ENCODE results near the gene GZMB.
"Not testable (repeated sequence)": the region's sequence is repeated elsewhere in the genome, so short reads cannot be mapped to it uniquely, and the experiment has no call there.

The GZMB gene

DNA sequence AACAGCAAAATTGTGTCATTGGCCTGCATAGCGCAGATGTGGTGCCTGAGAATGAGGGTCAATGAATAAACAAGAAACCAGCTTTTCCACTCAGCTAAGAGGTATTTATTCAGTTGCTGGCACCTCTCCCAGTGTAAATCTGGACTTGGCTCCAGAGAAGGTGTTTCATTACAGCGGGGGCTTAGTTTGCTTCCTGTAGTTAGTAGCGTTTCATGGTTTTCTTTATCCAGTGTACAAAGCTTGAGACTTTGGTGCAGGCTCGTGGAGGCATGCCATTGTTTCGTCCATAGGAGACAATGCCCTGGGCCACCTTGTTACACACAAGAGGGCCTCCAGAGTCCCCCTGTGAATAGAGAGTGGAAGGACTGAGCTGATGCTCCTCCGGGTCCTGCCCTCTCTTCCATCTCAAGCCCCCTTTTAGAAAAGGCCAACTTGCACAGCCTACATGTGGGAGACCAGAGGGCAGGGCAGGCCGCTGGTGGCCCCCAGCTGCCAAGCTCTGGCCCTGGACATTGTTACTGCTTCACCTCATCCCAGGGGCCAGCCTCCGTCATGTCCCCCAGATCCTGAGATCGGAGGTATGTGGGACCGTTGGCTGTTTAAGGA lies 3.0 kb downstream of the GZMB start:
- DNase-seq, result no peak

DNA sequence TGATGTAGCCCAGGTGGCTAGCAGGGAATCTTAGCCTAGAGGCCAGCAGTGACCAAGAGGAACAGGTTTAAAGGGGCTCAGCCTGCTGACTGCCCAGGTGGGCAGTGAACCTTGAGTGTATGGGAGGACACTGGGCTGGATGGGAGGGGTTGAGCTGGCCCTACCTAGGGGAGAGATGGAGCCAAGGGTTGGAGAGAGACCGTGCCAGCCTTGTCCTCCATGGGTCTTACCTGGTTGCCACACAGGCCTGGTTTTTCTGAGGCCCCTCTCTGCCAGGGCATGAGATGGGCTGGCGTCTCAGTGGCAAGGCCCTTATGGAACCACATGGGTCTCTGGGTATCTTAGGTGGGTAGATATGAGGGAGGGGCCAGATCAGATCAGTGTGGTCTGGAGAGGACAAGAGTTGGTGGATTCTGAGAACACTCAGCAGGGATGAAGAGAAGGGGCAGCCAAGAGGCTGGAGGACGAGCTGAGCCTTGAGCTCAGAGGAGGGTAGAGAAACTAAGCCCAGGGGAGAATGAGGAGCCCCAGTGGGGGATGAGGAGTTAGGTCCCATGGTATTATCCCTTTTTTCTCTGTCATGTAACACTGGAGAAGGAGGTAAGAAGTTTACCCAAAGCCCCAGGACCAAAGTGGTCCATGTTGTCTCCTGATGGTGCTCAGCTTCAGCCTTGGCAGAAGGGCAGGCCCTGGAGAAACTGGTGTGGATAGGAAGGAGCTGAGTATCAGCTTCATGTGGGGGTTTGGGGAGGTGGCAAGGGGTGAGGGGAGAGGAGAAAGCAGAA lies 3.7 kb downstream of the GZMB start:
- DNase-seq, result no peak

DNA sequence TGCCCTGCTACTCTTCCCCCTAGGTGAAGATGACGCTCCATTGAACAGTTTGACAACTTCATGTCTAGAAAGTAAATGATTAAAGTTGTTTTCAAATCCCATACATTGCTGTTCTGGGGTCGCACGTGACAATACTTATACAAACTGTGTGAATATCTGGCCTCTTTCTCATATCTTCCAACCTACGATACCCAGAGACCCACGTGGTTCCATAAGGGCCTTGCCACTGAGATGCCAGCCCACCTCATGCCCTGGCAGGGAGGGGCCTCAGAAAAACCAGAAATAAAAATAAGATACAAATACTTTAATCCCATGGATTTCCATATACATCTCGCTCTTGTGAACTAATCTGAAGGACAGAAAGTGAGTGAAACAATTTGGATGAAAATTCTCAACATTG lies 4.5 kb downstream of the GZMB start:
- no peak for DNase-seq

DNA sequence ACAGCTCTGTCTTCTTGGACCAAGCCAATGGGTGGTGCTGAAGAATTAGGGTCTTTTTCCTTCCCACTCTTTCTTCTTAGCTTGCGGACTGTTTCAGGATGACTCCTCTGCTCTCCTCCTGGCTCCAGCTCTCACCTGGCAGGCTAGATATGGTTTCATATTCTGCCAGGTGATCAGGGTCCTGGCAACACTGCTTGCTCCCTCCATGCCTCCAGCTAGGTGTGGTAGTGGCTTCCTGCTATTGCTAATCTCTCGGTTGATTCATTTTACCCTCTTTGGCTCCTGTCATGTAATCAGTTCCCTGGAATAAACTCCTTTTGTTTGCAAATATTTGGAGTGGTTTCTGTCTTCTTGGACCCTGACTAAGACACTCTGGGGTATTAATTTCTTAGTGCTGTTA lies 20.2 kb downstream of the GZMB start:
- DNase-seq, result no peak

DNA sequence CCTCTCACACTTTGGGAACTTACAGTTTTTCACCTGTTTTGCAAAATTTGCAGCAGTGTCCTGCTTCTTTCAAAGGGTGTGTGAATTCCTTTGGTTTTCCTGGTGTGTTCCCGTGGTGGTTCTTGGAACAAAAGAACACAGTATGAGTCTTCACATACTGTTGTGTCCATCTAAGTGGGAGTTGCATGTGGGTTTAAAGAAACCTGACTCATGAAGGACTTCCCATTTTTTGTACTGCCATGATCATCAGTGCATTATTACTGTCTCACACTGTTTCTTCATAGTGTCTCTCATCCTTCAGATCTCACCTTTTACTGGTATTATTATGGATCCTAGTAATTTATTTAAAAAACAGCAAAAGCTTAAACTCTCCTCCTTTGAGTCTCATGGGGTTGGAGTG lies 20.7 kb downstream of the GZMB start:
- no peak for DNase-seq

DNA sequence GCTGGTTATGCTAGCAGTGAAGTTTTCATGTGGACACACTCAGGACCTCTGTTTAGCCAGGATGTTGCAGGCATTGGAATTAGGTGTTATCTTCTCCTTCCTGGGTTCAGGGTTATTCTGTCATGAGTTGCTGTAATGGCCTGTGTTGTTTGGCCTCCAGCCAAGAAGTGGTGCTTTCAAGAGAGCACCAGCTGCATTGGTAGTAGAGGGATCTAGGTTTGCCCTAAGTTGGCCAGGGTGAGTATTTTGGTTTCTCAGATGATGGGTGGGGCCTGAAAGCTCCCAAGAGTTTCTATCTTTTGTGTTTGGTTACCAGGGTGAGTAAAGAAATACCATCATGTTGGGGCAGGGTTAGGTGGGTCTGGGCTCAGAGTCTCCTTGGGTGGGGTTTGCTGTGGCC lies 21.8 kb downstream of the GZMB start:
- no peak for DNase-seq

DNA sequence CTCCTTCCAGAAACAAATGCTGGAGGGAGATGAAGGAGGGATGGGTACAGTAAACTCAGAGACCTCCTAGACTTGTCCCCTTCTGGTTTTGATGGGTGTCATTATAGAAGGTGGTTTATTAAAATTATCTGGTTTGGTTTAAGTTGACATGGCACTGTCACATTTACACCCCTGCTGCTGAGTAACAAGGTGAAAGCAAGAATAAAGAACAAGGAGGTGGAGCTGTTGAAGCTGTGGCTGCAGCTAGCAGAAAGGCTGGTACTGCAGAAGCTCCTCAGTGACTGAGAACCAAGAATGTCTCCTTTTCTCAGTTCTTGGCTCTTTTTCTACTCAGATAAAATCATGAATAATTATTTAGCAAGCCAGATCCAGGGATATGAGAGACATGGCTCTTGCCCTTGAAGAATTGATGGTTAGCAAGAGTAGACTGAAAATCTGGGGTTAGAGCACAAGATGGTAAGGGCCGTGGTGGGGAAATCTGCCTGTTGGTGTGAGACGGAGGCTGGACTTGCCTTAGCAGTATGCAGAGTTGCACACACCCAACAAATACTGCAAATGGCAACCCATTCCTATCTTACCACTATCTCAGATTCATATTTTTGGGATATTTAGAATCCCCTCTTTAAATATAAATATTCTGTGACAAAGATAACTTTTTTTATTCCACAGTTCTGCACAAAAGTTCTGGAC lies 24.2 kb downstream of the GZMB start, which contains the start of gene GZMH:
Gene GZMH (minus strand): TSS at position 31 of the 690 bp plus-strand sequence. CDS start 72 bp downstream, outside the sequence.
- no peak for DNase-seq

DNA sequence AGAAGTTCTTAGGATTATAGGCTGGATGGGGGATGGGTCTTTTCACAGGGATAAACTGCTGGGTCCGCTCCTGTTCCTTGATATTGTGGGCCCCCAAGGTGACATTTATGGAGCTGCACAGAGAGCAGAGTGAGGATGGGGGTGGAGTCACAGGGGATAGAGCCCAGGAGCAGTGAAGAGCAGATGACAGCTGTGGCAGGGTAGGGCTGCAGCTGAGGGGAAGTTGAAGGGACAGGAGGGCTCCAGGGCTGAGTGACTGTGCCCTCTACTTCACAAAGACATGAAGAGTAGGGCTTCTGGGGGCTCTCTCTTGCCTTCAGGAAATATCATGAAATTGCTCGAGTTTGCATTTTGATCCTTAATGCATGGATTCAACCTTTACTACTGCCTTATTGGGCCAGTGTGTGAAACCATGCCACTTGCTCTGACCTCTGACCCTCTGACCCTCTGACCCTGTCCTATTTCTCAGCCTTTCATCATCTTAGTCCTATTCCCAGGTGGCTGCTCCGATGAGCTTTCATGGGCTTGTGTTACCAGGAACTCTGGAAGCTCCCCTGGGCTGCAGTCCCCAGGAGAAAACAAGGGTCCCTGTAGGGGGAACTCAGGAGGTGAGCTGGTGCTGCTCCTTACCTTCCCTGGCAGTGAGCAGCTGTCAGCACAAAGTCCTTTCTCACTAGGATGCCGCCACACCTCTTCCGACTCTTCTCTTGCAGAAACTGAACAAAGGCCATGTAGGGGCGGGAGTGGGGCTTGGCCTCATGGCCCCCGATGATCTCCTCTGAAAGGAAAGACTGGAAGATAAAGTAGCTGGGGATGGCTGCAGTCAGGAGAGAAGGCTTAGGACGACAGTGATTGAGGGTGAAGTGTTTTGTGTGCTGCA lies 26.1 kb downstream of the GZMB start:
- no peak for DNase-seq

DNA sequence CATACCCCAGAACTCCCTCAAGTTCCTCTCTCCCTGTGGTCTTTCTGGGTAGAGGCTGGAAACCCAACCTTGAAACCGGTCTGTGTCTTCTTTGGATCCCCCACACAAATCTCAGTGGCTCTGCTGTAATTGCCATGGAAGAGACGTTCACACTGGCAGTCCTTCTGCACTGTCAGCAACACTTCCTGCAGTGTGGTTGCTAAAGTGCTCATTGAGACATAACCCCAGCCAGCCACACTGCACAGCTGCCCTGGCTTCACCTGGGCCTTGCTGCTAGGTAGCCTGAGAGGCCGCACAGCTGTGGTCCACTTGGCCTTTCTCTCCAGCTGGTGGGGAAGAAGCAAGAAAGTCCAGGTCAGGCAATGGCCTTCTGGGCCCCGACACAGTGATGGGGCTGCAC lies 26.9 kb downstream of the GZMB start:
- no peak for DNase-seq

DNA sequence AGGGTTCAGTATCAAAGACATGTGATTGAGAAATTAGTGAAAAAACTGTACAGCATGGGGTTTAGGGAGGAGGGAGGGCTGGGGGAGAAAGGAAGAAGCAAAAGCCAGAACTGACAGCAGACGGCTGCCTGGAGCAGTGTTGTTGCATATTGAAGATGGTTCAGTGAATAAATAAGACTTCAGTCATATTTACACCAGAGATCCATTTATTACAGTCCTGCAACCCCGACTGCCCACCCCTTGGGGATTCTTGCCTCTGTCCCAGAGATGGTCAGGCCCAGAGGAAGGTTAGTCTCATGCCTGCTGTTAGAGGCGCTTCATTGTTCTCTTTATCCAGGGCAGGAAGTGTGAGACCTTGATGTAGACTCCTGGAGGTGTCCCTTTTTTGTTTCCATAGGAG lies 27.7 kb downstream of the GZMB start:
- DNase-seq, result no peak

DNA sequence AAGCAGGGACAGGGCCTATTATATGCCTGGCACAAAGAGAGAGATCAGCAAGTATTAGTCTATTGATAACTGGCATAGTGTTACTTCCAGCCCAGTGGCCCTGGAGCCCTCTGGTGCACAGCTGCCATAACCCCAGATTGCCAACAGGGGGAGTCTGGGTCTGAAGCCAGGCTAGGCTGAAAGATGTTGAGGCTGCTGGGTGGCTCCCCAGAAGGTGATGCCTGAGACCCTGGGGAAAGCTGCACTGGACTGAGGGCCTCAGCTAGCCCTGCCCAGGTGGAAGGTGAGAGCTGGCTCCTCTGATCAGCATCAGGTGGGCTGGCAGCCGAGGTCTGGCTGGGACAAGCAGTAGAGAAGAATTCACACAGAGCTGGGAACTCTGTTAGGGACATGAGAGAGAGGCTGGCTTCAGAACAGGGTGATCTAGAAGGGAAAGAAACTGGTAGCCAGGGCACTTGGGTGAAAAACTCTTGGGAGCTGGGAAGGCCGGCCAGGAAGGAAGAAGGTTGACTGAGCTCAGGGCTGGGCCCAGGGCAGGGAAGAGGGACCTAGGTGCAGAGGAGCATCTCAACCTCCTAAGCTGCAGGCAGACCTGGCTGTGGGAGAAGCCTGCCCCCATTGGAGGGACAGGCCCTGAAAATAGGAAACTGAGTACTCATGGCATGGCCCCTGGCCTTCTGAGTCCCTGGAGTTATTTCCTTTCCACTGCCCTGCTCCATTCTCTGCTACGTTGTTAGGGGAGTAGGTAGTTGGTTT lies 28.4 kb downstream of the GZMB start:
- no peak for DNase-seq

DNA sequence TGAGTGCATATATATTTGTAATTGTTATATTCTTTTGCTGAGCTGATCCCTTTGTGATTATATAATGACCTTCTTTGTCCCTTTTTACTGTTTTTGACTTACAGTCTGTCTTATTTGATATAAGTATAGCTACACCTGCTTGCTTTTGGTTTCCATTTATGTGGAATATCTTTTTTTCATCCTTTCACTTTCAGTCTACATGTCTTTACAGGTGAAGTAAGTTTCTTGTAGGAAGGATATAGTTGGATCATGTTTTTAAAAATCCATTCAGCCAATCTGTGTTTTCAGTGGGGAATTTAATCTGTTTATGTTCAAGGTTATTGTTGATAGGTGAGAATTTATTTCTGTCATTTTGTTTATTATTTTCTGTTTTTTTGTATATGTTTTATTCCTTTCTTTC lies 36.6 kb downstream of the GZMB start:
- DNase-seq, result no peak

DNA sequence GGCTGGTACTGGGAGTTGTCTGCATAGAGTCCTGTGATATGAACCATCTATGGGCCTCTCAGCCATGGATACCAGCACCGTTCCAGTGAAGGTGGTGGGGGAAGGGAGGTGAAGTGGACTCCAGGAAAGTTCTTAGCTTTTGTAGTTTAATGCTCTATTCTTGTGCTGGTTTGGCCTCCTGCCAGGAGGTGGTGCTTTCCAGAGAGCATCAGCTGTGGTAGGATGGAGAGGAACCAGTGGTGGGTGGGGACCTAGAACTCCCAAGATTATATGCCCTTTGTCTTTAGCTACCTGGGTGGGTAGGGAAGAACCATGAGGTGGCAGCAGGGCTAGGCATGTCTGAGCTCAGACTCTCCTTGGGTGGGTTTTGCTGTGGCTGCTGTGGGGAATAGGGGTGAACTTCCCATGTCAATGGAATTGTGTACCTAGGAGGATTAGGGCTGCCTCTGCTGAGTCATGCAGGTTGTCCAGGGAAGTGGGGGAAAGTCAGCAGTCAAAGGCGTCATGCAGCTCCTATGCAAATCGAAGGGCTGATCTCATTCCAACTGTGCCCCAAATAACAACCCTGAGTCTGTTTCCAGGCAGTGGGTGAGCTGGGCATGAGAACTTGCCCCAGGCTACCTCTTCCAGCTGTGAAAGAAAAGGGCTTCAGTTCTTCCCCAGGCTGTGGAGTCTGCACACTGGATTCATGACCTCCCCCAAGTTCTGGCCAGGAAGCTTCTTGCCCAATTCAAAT lies 38.7 kb downstream of the GZMB start:
- no peak for DNase-seq

DNA sequence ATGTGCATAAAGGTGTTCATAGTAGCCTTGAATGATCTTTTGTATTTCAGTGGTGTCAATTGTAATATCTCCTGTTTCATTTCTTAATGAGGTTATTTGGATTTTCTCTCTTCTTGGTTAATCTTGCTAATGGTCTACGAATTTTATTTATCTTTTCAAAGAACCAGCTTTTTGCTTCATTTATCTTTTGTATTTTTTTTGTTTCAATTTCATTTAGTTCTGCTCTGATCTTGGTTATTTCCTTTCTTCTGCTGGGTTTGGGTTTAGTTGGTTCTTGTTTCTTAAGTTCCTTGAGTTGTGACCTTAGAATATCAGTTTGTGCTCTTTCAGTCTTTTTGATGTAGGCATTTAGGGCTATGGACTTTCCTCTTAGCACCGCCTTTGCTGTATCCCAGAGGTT lies 43.0 kb downstream of the GZMB start:
- DNase-seq, result not testable (repeated sequence)

DNA sequence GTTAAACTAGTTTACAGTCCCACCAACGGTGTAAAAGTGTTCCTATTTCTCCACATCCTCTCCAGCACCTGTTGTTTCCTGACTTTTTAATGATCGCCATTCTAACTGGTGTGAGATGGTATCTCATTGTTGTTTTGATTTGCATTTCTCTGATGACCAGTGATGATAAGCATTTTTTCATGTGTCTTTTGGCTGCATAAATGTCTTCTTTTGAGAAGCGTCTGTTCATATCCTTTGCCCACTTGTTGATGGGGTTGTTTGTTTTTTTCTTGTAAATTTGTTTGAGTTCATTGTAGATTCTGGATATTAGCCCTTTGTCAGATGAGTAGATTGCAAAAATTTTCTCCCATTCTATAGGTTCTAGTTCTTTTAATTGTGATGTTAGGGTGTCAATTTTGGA lies 49.6 kb downstream of the GZMB start:
- not testable (repeated sequence) for DNase-seq

Data from C1 segment of cervical spinal cord (tissue), 14 donors.